Forelimb muscle (tissue), 1 donor: ENCODE measurements around the gene PCSK7. TPM values are rescaled to one million over a fixed set of nuclear protein-coding genes. Genes with fewer than 3 reads are reported as not detected.
"Not testable (repeated sequence)": the region's sequence is repeated elsewhere in the genome, so short reads cannot be mapped to it uniquely, and the experiment has no call there.

Experiments
- DNase-seq: peaks from one replicate; pipeline ENCODE4 v3.0.0-alpha.2; 2013; ENCODE audit warnings: low read depth
- polyA plus RNA-seq: library from polyadenylated mRNA; unstranded; fragments of 120-200 nt; gene quantifications from one replicate; pipeline ENCODE4 v1.2.1, GENCODE V29; 2013; ENCODE audit not compliant: insufficient read length

The PCSK7 gene
- polyA plus RNA-seq, 1 donor = 25.4 TPM

GRCh38 chr11:117183724-117184349 lies 48.0 kb downstream of the PCSK7 start:
- DNase-seq = no peak

DNA sequence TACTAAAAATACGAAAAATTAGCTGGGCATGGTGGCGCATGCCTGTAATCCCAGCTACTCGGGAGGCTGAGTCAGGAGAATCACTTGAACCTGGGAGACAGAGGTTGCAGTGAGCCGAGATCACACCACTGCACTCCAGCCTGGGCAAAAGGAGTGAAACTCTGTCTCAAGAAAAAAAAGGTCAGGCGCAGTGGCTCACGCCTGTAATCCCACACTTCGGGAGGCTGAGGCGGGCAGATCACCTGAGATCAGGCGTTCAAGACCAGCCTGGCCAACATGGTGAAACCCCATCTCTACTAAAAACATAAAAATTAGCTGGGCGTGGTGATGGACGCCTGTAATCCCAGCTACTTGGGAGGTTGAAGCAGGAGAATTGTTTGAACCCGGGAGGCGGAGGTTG lies 48.7 kb downstream of the PCSK7 start:
- DNase-seq = not testable (repeated sequence)

- DNase-seq = no peak
These were observed 49.3 kb downstream of the PCSK7 start for GRCh38 chr11:117182551-117182935.

GRCh38 chr11:117181586-117182550 lies 50.0 kb downstream of the PCSK7 start:
- DNase-seq = no peak

- DNase-seq = no peak
These were observed 51.0 kb downstream of the PCSK7 start for GRCh38 chr11:117180661-117181585.

- no peak for DNase-seq
These were observed 51.9 kb downstream of the PCSK7 start for GRCh38 chr11:117180020-117180419.

- no peak for DNase-seq
These were observed 52.5 kb downstream of the PCSK7 start for GRCh38 chr11:117179048-117179999.

GRCh38 chr11:117178210-117179034 lies 53.5 kb downstream of the PCSK7 start, which contains the start of gene SIDT2:
Gene SIDT2, plus strand, starts transcription at chr11:117178743. Its CDS starts 521 bp downstream, at chr11:117179264.
- DNase-seq = peak; percentile 91

DNA sequence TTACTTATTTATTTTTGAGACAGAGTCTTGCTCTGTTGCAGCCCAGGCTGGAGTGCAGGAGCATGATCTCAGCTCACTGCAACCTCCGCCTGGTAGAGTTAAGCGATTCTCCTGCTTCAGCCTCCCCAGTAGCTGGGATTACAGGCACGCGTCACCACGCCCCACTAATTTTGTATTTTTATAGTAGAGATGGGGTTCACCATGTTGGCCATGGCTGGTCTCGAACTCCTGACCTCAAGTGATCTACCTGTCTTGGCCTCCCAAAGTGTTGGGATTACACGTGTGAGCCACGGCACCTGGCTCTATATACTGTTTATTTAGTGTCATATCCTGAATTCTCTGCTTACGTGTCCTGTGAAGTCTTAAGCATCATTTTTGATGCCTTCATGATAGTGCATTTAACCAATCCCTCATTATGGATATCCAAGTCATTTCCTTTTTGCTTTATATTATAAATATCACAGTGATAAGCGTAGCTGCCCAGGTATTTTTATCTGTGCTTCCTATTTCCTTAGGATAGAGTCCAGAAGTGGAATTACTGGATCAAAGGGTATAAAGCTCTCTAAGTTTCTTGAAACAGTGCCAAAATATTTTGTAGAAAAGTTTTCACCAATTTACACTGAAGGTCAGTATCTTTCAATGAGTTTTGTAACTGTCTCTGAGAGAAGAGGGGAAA lies 54.2 kb downstream of the PCSK7 start:
- DNase-seq = no peak

DNA sequence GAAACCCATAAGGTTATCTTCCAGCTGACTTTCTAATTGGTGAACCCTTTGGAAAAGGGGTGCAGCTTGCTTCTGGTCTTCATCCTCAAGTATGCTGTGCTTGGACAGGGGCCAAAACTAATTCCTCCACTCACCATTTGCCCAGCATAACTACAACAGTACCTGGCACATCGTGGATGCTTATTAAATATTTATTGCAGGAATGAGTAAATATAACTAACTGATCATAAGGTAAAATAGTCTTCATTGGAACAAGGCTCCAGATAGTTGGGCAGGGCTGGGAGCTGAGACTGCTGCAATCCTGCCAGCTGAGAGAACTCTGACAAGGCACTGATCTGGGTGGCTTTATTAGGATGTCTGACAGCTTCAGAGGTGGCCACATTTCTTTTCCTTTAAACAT lies 55.7 kb downstream of the PCSK7 start:
- DNase-seq = no peak

GRCh38 chr11:117175781-117176180 lies 56.1 kb downstream of the PCSK7 start:
- no peak for DNase-seq

DNA sequence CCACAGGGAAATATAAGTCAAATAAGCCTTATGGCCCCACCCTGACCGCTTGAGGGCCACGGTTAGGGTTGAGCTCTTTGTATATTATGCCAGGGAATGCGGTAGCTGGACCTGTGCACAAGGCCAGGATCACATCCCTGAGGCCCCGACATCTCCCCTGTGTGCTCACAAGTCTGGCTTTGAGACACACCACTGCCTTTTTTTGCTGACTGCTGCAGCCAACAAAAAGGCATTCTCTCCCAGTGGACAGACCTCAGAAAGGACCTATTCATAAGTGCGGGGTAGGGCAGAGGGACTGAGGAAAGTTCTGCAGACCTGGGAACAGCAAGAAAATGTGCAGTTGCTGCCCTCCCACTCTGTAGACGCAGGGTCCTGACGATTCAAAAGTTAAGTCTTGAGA lies 56.8 kb downstream of the PCSK7 start:
- DNase-seq = no peak

- DNase-seq = no peak
These were observed 59.0 kb downstream of the PCSK7 start for GRCh38 chr11:117172724-117173421.

- DNase-seq = no peak
These were observed 60.3 kb downstream of the PCSK7 start for GRCh38 chr11:117171404-117172061.

- DNase-seq = no peak
These were observed 60.9 kb downstream of the PCSK7 start for GRCh38 chr11:117171007-117171403.

- DNase-seq = no peak
These were observed 61.7 kb downstream of the PCSK7 start for GRCh38 chr11:117170210-117170609.

GRCh38 chr11:117169736-117170135 lies 62.1 kb downstream of the PCSK7 start:
- DNase-seq = no peak

GRCh38 chr11:117166491-117166890 lies 65.4 kb downstream of the PCSK7 start:
- no peak for DNase-seq
